HepG2 (cell line): Measurements from ENCODE around the gene WDR82. TPM values are rescaled to one million over a fixed set of nuclear protein-coding genes. Genes with fewer than 3 reads are reported as not detected.

ENCODE experiments used
- BCL3 ChIP-seq: sonication (generic); formaldehyde crosslinking; IDR thresholded peaks from 2 replicates; pipeline ENCODE4 v1.5.1; 2020; ENCODE audit warnings: mild to moderate bottlenecking, missing genetic modification reagents, moderate library complexity
- BORCS8-MEF2B ChIP-seq: sonication (generic); formaldehyde crosslinking; IDR thresholded peaks from 2 replicates; pipeline ENCODE4 v1.8.0; 2022; ENCODE audit warnings: mild to moderate bottlenecking, missing genetic modification reagents
- CBX2 ChIP-seq, 2 experiments: fragments of 200-600 bp in 1 of 2; sonication (generic); formaldehyde crosslinking in 1 of 2; IDR thresholded peaks; 2 replicates each; pipeline versions ENCODE4 v1.7.0 to v1.8.1; 2018 to 2022; ENCODE audit warnings: low read depth in 2 of 2, low read length in 1 of 2, mild to moderate bottlenecking in 1 of 2, missing genetic modification reagents in 1 of 2
- ELF3 ChIP-seq: IDR thresholded peaks from 2 replicates; pipeline ENCODE4 v1.6.1; 2016; ENCODE audit warnings: missing genetic modification reagents, missing compliant biosample characterization
- FOXK2 ChIP-seq: fragments of 450-650 bp; IDR thresholded peaks from 2 replicates; pipeline ENCODE4 v1.6.1; 2016
- GFI1 ChIP-seq: sonication (generic); formaldehyde crosslinking; IDR thresholded peaks from 2 replicates; pipeline ENCODE4 v1.5.0; 2020; ENCODE audit warnings: missing genetic modification reagents, mild to moderate bottlenecking, borderline replicate concordance
- KAT7 ChIP-seq: IDR thresholded peaks from 2 replicates; pipeline ENCODE4 v1.6.1; 2018; ENCODE audit warnings: borderline replicate concordance, missing compliant biosample characterization
- MTA3 ChIP-seq: sonication (generic); formaldehyde crosslinking; IDR thresholded peaks from 2 replicates; pipeline ENCODE4 v1.4.0; 2020; ENCODE audit warnings: missing genetic modification reagents
- NPAS2 ChIP-seq: sonication (generic); formaldehyde crosslinking; IDR thresholded peaks from 2 replicates; pipeline ENCODE4 v1.8.0; 2022; ENCODE audit warnings: mild to moderate bottlenecking, missing genetic modification reagents, borderline replicate concordance
- SATB2 ChIP-seq: sonication (generic); formaldehyde crosslinking; IDR thresholded peaks from 2 replicates; pipeline ENCODE4 v1.5.0; 2020; ENCODE audit warnings: missing genetic modification reagents
- SMAD3 ChIP-seq: sonication (generic); formaldehyde crosslinking; IDR thresholded peaks from 2 replicates; pipeline ENCODE4 v1.4.0; 2020; ENCODE audit warnings: missing genetic modification reagents
- UBTF ChIP-seq: sonication (generic); formaldehyde crosslinking; IDR thresholded peaks from 2 replicates; pipeline ENCODE4 v1.4.0; 2020; ENCODE audit warnings: mild to moderate bottlenecking, missing genetic modification reagents
- ZBTB14 ChIP-seq: sonication (generic); formaldehyde crosslinking; IDR thresholded peaks from 2 replicates; pipeline ENCODE4 v1.4.0; 2020; ENCODE audit warnings: missing genetic modification reagents
- ZNF30 ChIP-seq: sonication (generic); formaldehyde crosslinking; IDR thresholded peaks from 2 replicates; pipeline ENCODE4 v1.5.0; 2020; ENCODE audit warnings: mild to moderate bottlenecking, missing genetic modification reagents
- ZNF510 ChIP-seq: sonication (generic); formaldehyde crosslinking; IDR thresholded peaks from 2 replicates; pipeline ENCODE4 v1.4.0; 2020; ENCODE audit warnings: low read depth, mild to moderate bottlenecking, missing genetic modification reagents
- ZNF782 ChIP-seq: sonication (generic); formaldehyde crosslinking; IDR thresholded peaks from 2 replicates; pipeline ENCODE4 v1.4.0; 2020; ENCODE audit warnings: missing genetic modification reagents, mild to moderate bottlenecking, borderline replicate concordance
- ZNF816 ChIP-seq: sonication (generic); formaldehyde crosslinking; IDR thresholded peaks from 2 replicates; pipeline ENCODE4 v1.8.0; 2022; ENCODE audit warnings: missing genetic modification reagents, mild to moderate bottlenecking, borderline replicate concordance
- ZSCAN31 ChIP-seq: sonication (generic); formaldehyde crosslinking; IDR thresholded peaks from 2 replicates; pipeline ENCODE4 v1.5.0; 2020; ENCODE audit warnings: low read depth, mild to moderate bottlenecking, missing genetic modification reagents
- ZSCAN9 ChIP-seq: IDR thresholded peaks from 2 replicates; pipeline ENCODE4 v1.6.1; 2016; ENCODE audit warnings: borderline replicate concordance
- polyA plus RNA-seq, 8 experiments: library from polyadenylated mRNA; depleted of rRNA in 3 of 8; stranded (reverse) in 7 of 8; unstranded in 1 of 8; fragments of >200 nt; fragmentation: Illumina TruSeq in 4 of 8; extraction: Trizol in 4 of 8; gene quantifications; 2 replicates each; pipeline versions ENCODE4 v1.2.1 to v1.2.3, GENCODE V29; 2011 to 2016; ENCODE audit warnings: low read depth in 4 of 8, missing spikeins in 1 of 8, mixed read lengths in 1 of 8; ENCODE audit not compliant: insufficient read depth in 1 of 8
- total RNA-seq, 5 experiments: library from RNA; depleted of rRNA; stranded (reverse); fragments of >200 nt; fragmentation: Illumina TruSeq; extraction: Trizol; gene quantifications; 2 replicates each; pipeline ENCODE4 v1.2.3, GENCODE V29; 2016; ENCODE audit warnings: low read depth in 1 of 5
- TF ChIP-seq, protein P1 (sequence below): sonication (generic); formaldehyde crosslinking; IDR thresholded peaks from 2 replicates; pipeline ENCODE4 v1.5.0; 2020; ENCODE audit warnings: mild to moderate bottlenecking, missing genetic modification reagents
- TF ChIP-seq, protein P2 (sequence below): sonication (generic); formaldehyde crosslinking; IDR thresholded peaks from 2 replicates; pipeline ENCODE4 v1.9.0; 2022; ENCODE audit warnings: low read depth, missing genetic modification reagents

WDR82 gene
- total and polyA plus RNA-seq, 2 of the 13 experiments (the other 11 are each of a cell fraction or from before 2014, with no cell fraction given), result 39.1 to 59.5 TPM

- TF ChIP-seq SMAD3 (CRISPR knock-in tag) (0 out of 2 replicates have a peak, but pooled peaks have one; percentile 33), CBX2 (IDR thresholded peaks at IDR 0.05; ENCODE audit: low read depth, low read length) (no peak), CBX2 (CRISPR knock-in tag; IDR thresholded peaks at IDR 0.05; ENCODE audit: low read depth) (peak; percentile 40; the same call in 1 of the 2 replicates), GFI1 (CRISPR knock-in tag) (0 out of 2 replicates have a peak, but pooled peaks have one; percentile 20), ZSCAN9 (CRISPR knock-in tag) (peak; percentile 19), NPAS2 (CRISPR knock-in tag) (no peak), KAT7 (CRISPR knock-in tag) (no peak), MTA3 (CRISPR knock-in tag) (no peak), ZNF782 (CRISPR knock-in tag) (0 out of 2 replicates have a peak, but pooled peaks have one; percentile 9), ZSCAN31 (CRISPR knock-in tag) (no peak; the same call in 1 of the 2 replicates), UBTF (peak; percentile 90; the same call in 1 of the 2 replicates), BORCS8-MEF2B (CRISPR knock-in tag) (no peak), ZNF816 (CRISPR knock-in tag) (0 out of 2 replicates have a peak, but pooled peaks have one; percentile 69), SATB2 (CRISPR knock-in tag) (no peak), ZBTB14 (CRISPR knock-in tag) (no peak), ZNF30 (no peak), FOXK2 (no peak), BCL3 (CRISPR knock-in tag) (no peak), ZNF510 (CRISPR knock-in tag) (no peak; the same call in 1 of the 2 replicates), ELF3 (peak; percentile 4; the same call in 1 of the 2 replicates)
- TF ChIP-seq, protein P1, sequence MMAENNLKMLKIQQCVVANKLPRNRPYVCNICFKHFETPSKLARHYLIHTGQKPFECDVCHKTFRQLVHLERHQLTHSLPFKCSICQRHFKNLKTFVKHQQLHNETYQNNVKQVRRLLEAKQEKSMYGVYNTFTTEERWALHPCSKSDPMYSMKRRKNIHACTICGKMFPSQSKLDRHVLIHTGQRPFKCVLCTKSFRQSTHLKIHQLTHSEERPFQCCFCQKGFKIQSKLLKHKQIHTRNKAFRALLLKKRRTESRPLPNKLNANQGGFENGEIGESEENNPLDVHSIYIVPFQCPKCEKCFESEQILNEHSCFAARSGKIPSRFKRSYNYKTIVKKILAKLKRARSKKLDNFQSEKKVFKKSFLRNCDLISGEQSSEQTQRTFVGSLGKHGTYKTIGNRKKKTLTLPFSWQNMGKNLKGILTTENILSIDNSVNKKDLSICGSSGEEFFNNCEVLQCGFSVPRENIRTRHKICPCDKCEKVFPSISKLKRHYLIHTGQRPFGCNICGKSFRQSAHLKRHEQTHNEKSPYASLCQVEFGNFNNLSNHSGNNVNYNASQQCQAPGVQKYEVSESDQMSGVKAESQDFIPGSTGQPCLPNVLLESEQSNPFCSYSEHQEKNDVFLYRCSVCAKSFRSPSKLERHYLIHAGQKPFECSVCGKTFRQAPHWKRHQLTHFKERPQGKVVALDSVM, result peak; percentile 53; the same call in 1 of the 2 replicates
- TF ChIP-seq, protein P2, sequence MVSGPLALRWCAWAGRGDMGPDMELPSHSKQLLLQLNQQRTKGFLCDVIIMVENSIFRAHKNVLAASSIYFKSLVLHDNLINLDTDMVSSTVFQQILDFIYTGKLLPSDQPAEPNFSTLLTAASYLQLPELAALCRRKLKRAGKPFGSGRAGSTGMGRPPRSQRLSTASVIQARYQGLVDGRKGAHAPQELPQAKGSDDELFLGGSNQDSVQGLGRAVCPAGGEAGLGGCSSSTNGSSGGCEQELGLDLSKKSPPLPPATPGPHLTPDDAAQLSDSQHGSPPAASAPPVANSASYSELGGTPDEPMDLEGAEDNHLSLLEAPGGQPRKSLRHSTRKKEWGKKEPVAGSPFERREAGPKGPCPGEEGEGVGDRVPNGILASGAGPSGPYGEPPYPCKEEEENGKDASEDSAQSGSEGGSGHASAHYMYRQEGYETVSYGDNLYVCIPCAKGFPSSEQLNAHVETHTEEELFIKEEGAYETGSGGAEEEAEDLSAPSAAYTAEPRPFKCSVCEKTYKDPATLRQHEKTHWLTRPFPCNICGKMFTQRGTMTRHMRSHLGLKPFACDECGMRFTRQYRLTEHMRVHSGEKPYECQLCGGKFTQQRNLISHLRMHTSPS, result no peak
Observed at GRCh38 chr3:52277972-52278509, 408 bp downstream of the WDR82 start (continued).
